HFFc6 (cell line): ENCODE results near the gene GNPAT. TPM values are rescaled to one million over a fixed set of nuclear protein-coding genes. Genes with fewer than 3 reads are reported as not detected.

ENCODE experiments used
- DNase-seq: peaks from one replicate; pipeline ENCODE4 v3.0.0-alpha.2; 2018
- H3K27ac Mint-ChIP-seq: 2 replicates; pipeline ENCODE4 v1.8.0; 2020; ENCODE audit warnings: mild to moderate bottlenecking, mixed read lengths
- H3K27me3 Mint-ChIP-seq: 2 replicates; pipeline ENCODE4 v1.8.0; 2021; ENCODE audit warnings: mild to moderate bottlenecking, moderate library complexity, mixed read lengths; ENCODE audit not compliant: insufficient read depth
- H3K36me3 Mint-ChIP-seq: 2 replicates; pipeline ENCODE4 v1.8.0; 2021; ENCODE audit warnings: low read depth, mixed read lengths
- H3K4me1 Mint-ChIP-seq: 2 replicates; pipeline ENCODE4 v1.8.0; 2020; ENCODE audit warnings: low read depth, mixed read lengths
- H3K4me3 Mint-ChIP-seq: 2 replicates; pipeline ENCODE4 v1.8.0; 2020; ENCODE audit warnings: mild to moderate bottlenecking, moderate library complexity, mixed read lengths
- H3K9me3 Mint-ChIP-seq: 2 replicates; pipeline ENCODE4 v1.8.0; 2020; ENCODE audit warnings: mild to moderate bottlenecking, mixed read lengths
- CTCF ChIP-seq: fragments of 200-600 bp; sonication (generic); IDR thresholded peaks from 2 replicates; pipeline ENCODE4 v1.5.0; 2021; ENCODE audit warnings: antibody characterized with exemption, mild to moderate bottlenecking
- total RNA-seq, 6 experiments: library from RNA; stranded (reverse); fragmentation: NEBNext Ultra II Directional; extraction: Animal tissue kit (Norgen Biotek cat#: 25700); gene quantifications; 2 replicates in 1 of 6; 3 replicates in 5 of 6; pipeline ENCODE4 v1.2.3, GENCODE V29; 2021

GNPAT gene
- total RNA-seq, 6 experiments from 2014 or later: 32.5 to 37.2 (median 34.8) TPM

- H3K4me3 Mint-ChIP-seq: no peak overlapping the region; the same call in 1 of the 2 replicates
Observed at GRCh38 chr1:231238298-231238697, 2.7 kb upstream of the GNPAT start.

GRCh38 chr1:231240531-231240882 is 505 bp upstream of the GNPAT start:
- Mint-ChIP-seq H3K36me3 (peaks cover 20% of the 10 kb centered on the region), H3K27ac (peak overlapping the region; percentile 96), H3K9me3 (no peaks in the 10 kb centered on the region), H3K27me3 (peaks cover 1% of the 10 kb centered on the region; the same call in 1 of the 2 replicates), H3K4me3 (peak overlapping the region; percentile 99), H3K4me1 (peaks cover 39% of the 10 kb centered on the region)
- no peak for DNase-seq
- no peak for TF ChIP-seq CTCF

More at GRCh38 chr1:231238298-231238697, 2.7 kb upstream of the GNPAT start:
- no peak overlapping the region for H3K27ac Mint-ChIP-seq
- H3K27me3 Mint-ChIP-seq: peaks cover 1% of the 10 kb centered on the region; the same call in 1 of the 2 replicates
- no peak for TF ChIP-seq CTCF
- H3K9me3 Mint-ChIP-seq: no peaks in the 10 kb centered on the region
- H3K36me3 Mint-ChIP-seq: peaks cover 20% of the 10 kb centered on the region
- DNase-seq: no peak
- peaks cover 29% of the 10 kb centered on the region for H3K4me1 Mint-ChIP-seq

GRCh38 chr1:231241750-231242149 is 738 bp downstream of the GNPAT start:
- no peak for TF ChIP-seq CTCF
- H3K36me3 Mint-ChIP-seq: peaks cover 19% of the 10 kb centered on the region
- peaks cover 1% of the 10 kb centered on the region; the same call in 1 of the 2 replicates for H3K27me3 Mint-ChIP-seq
- no peaks in the 10 kb centered on the region for H3K9me3 Mint-ChIP-seq
- peaks cover 39% of the 10 kb centered on the region for H3K4me1 Mint-ChIP-seq
- peak overlapping the region; percentile 96 for H3K27ac Mint-ChIP-seq
- no peak for DNase-seq
- peak overlapping the region; percentile 99 for H3K4me3 Mint-ChIP-seq

DNA sequence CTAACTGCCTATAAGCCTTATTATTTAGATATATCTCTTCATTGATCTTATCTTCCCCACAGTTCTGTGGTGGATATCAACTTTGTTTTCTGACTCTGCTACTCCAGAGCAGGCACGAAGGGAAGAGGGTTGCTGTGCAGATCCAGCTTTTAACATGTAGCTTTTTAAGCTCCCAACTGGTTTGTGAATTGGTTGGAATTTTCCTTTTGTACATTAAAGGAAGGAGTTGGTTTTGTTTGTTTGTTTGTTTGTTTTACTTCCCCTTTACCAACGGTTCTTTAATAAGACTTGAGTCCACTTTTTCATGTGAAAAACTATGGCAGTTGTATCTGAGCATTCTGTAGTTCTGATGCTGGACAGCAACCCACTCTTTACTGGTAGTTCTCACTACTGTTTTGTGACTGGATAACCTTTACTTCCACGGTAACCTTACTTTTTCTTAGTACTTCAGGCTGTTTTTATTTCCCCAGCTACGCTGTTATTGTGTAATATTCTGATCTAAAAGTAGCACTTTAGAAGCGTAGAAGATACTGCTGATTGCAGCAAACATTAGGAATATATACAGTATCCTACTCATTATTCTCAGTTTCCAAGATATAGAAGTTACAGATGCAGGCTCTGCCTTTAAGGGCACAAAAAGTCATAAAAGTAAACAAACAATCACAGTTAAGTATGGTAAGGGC is 1.6 kb downstream of the GNPAT start:
- Mint-ChIP-seq H3K9me3 (no peaks in the 10 kb centered on the region), H3K27me3 (peaks cover 1% of the 10 kb centered on the region; the same call in 1 of the 2 replicates), H3K4me1 (peaks cover 39% of the 10 kb centered on the region), H3K27ac (peak overlapping the region; percentile 22; the same call in 1 of the 2 replicates), H3K4me3 (peak overlapping the region; percentile 99), H3K36me3 (peaks cover 12% of the 10 kb centered on the region)
- TF ChIP-seq CTCF: no peak
- DNase-seq: peak; percentile 31

DNA sequence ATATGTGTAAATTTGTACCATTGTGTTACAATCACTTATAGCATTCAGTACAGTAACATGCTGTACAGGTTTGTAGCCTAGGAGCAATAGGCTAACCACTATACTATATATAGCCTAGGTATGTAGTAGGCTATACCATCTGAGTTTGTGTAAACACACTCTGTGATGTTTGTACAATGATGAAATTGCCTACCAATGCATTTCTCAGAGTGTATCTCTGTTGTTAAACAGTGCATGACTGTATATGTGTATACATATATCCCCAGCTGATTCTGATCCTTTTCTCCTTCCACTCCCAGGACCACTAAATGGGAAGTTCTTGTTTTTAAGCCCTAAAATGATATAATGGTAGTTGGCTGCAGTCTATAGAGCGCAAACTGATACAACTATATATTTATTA is 7.8 kb downstream of the GNPAT start:
- DNase-seq: no peak
- H3K27ac Mint-ChIP-seq: no peak overlapping the region
- H3K36me3 Mint-ChIP-seq: peaks cover 37% of the 10 kb centered on the region

More for the DNA sequence above, 7.8 kb downstream of the GNPAT start:
- Mint-ChIP-seq H3K4me1 (0 out of 2 replicates have a peak, but pooled peaks cover 6% of the 10 kb centered on the region), H3K4me3 (no peak overlapping the region), H3K9me3 (0 out of 2 replicates have a peak, but pooled peaks cover 4% of the 10 kb centered on the region), H3K27me3 (no peaks in the 10 kb centered on the region)
- TF ChIP-seq CTCF: no peak
